ENCODE measurements around the gene RNLS. TPM values are rescaled to one million over a fixed set of nuclear protein-coding genes. Genes with fewer than 3 reads are reported as not detected.

RNLS gene
- total RNA-seq, 1 donor from 2014 or later = 1.7 TPM

- TF ChIP-seq, protein P1, sequence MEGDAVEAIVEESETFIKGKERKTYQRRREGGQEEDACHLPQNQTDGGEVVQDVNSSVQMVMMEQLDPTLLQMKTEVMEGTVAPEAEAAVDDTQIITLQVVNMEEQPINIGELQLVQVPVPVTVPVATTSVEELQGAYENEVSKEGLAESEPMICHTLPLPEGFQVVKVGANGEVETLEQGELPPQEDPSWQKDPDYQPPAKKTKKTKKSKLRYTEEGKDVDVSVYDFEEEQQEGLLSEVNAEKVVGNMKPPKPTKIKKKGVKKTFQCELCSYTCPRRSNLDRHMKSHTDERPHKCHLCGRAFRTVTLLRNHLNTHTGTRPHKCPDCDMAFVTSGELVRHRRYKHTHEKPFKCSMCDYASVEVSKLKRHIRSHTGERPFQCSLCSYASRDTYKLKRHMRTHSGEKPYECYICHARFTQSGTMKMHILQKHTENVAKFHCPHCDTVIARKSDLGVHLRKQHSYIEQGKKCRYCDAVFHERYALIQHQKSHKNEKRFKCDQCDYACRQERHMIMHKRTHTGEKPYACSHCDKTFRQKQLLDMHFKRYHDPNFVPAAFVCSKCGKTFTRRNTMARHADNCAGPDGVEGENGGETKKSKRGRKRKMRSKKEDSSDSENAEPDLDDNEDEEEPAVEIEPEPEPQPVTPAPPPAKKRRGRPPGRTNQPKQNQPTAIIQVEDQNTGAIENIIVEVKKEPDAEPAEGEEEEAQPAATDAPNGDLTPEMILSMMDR (IDR thresholded peaks at IDR 0.05) = no peak
- DNase-seq (ENCODE audit: extremely low spot score, unreplicated experiment) = no peak
- Mint-ChIP-seq H3K27me3 (ENCODE audit: unreplicated experiment) (no peaks in the 10 kb centered on the region), H3K36me3 (ENCODE audit: unreplicated experiment) (no peaks in the 10 kb centered on the region), H3K27ac (ENCODE audit: unreplicated experiment) (no peak overlapping the region), H3K9me3 (ENCODE audit: unreplicated experiment) (peaks cover 5% of the 10 kb centered on the region), H3K4me3 (ENCODE audit: unreplicated experiment) (no peak overlapping the region), H3K4me1 (ENCODE audit: unreplicated experiment) (peaks cover 18% of the 10 kb centered on the region)
Observed at GRCh38 chr10:88262591-88263234, 320.4 kb downstream of the RNLS start.

GRCh38 chr10:88261152-88261551 is 322.0 kb downstream of the RNLS start:
- Mint-ChIP-seq H3K4me3 (ENCODE audit: unreplicated experiment) (no peak overlapping the region), H3K27ac (ENCODE audit: unreplicated experiment) (no peak overlapping the region), H3K27me3 (ENCODE audit: unreplicated experiment) (no peaks in the 10 kb centered on the region), H3K4me1 (ENCODE audit: unreplicated experiment) (peaks cover 8% of the 10 kb centered on the region), H3K9me3 (ENCODE audit: unreplicated experiment) (peaks cover 5% of the 10 kb centered on the region), H3K36me3 (ENCODE audit: unreplicated experiment) (no peaks in the 10 kb centered on the region)
- TF ChIP-seq, protein P1 (IDR thresholded peaks at IDR 0.05) = no peak
- no peak for DNase-seq (ENCODE audit: extremely low spot score, unreplicated experiment)

GRCh38 chr10:88260329-88261051 is 322.6 kb downstream of the RNLS start:
- no peaks in the 10 kb centered on the region for H3K27me3 Mint-ChIP-seq (ENCODE audit: unreplicated experiment)

GRCh38 chr10:88259381-88259780 is 323.7 kb downstream of the RNLS start:
- H3K27me3 Mint-ChIP-seq (ENCODE audit: unreplicated experiment) = no peaks in the 10 kb centered on the region
- no peaks in the 10 kb centered on the region for H3K36me3 Mint-ChIP-seq (ENCODE audit: unreplicated experiment)
- no peak overlapping the region for H3K27ac Mint-ChIP-seq (ENCODE audit: unreplicated experiment)
- no peak for DNase-seq (ENCODE audit: extremely low spot score, unreplicated experiment)
- peaks cover 5% of the 10 kb centered on the region for H3K9me3 Mint-ChIP-seq (ENCODE audit: unreplicated experiment)
- no peak overlapping the region for H3K4me3 Mint-ChIP-seq (ENCODE audit: unreplicated experiment)
- H3K4me1 Mint-ChIP-seq (ENCODE audit: unreplicated experiment) = peaks cover under 1% of the 10 kb centered on the region
- TF ChIP-seq, protein P1 (IDR thresholded peaks at IDR 0.05) = no peak

More at GRCh38 chr10:88260329-88261051, 322.6 kb downstream of the RNLS start:
- Mint-ChIP-seq H3K36me3 (ENCODE audit: unreplicated experiment) (no peaks in the 10 kb centered on the region), H3K9me3 (ENCODE audit: unreplicated experiment) (peaks cover 5% of the 10 kb centered on the region), H3K4me1 (ENCODE audit: unreplicated experiment) (peaks cover 2% of the 10 kb centered on the region), H3K27ac (ENCODE audit: unreplicated experiment) (no peak overlapping the region), H3K4me3 (ENCODE audit: unreplicated experiment) (no peak overlapping the region)
- no peak for DNase-seq (ENCODE audit: extremely low spot score, unreplicated experiment)
- TF ChIP-seq, protein P1 (IDR thresholded peaks at IDR 0.05) = no peak

- no peak overlapping the region for H3K27ac Mint-ChIP-seq (ENCODE audit: unreplicated experiment)
- peaks cover 5% of the 10 kb centered on the region for H3K9me3 Mint-ChIP-seq (ENCODE audit: unreplicated experiment)
- H3K4me1 Mint-ChIP-seq (ENCODE audit: unreplicated experiment) = peaks cover 15% of the 10 kb centered on the region
- no peaks in the 10 kb centered on the region for H3K27me3 Mint-ChIP-seq (ENCODE audit: unreplicated experiment)
- TF ChIP-seq, protein P1 (IDR thresholded peaks at IDR 0.05) = no peak
- no peak for DNase-seq (ENCODE audit: extremely low spot score, unreplicated experiment)
- no peak overlapping the region for H3K4me3 Mint-ChIP-seq (ENCODE audit: unreplicated experiment)
- H3K36me3 Mint-ChIP-seq (ENCODE audit: unreplicated experiment) = no peaks in the 10 kb centered on the region
Observed at GRCh38 chr10:88256886-88257285, 326.2 kb downstream of the RNLS start.

All from osteocyte (in vitro differentiated cells).